DMS53 treated with DMSO at 0.1 percent for 48 hours (cell line): ENCODE data around the gene AGAP3.
A peak's percentile ranks its signal among the peaks of the same experiment; 100 is the strongest.
"Not testable (repeated sequence)": the region's sequence is repeated elsewhere in the genome, so short reads cannot be mapped to it uniquely, and the experiment has no call there.

Experiments used
- DNase-seq: peaks from one replicate; lab custom pipeline; 2025; ENCODE audit not compliant: unreplicated experiment; lab: John Stamatoyannopoulos, UW

Gene AGAP3

DNA sequence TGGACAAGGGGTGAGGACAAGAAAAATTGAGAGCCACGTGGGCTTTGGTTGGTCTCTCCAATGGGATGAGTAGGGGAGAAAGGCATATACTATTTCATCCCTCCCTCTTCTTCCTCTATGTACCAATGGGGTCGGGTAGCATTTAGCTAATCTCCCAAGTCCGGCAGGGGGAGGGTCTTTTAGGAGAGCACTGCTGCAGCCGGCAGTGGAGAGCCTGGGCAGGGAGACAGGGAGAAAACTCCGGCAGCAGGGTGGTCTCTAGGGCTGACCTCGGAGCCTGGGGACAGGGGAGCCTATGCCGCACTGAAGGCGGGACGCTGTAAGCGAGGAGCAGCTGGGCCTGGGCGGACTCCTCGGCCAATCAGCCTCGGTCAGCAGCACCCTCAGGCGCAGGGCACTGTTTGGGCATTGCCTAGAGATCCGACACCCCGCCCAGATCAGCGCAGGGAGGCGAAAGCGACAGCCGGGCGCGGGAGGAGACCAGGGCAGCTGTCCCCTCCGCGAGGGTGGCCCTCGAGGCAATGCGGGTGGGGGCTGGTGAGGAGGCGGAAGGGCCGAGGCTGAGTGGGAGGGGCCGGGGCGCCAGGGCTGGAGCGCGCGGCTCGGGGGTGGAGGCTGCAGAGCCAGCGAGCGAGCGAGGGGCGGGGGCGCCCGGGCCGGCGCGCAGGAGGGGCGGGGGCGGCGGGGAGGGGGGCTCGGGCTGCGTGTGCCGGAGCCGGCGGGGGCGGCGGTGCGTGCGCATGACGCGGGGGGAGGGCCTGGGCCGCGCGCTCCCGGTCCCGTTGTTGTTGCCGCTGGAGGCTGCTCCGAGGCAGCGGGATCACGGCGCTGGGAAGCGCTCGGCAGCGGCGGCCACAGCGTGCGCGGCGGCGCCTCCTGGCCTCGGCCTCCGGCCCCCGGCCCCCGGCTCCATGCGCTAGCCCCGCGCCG is at the start of gene AGAP3:
TSS of gene AGAP3 (plus strand) at position 785 of the 930 bp plus-strand sequence. CDS start 267 bp downstream, outside the sequence.
- DNase-seq, result peak; percentile 91

DNA sequence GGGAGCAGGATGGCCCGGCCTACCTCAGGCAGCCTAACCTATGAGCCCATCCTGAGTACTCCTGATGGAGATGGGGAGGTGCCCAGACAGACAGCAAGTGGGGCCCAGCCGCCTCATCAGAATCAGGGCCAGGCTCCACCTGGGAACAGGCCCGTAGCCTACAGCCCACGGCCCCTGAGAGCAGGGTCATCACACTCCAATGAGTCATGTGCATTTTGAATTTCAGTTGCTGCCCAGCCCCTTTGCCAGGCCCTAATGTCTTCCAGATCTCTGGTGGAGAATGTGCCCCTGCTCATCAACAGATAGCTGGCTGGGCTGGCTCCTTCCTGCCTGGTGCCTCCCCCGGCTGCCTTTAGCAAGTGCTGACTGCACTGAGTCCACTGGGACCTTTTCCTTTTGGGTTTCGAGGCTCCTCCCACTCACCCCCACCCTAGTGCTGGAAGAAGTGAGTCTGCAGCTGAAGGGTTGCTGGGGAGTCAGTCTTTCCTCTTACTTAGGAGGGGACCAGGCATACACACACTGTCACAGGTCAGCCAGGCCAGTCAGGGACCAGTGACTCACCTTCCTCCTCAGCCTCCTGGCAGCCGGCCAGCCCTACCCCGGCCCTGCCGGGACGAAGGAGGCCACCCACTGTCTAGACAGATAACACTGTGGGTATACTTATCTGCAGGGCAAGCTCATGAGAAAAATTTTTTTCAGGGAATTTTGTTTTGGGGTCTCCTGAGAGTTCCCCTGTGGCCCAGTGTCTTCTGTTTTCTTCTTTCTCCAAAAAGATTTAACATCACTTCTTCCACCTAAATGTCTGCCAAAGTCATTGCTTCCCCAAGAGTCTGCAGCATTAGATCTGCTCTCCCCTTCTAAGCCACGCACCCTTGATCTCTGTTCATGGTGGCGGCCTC is 47.1 kb upstream of the AGAP3 start:
- peak; percentile 70 for DNase-seq

DNA sequence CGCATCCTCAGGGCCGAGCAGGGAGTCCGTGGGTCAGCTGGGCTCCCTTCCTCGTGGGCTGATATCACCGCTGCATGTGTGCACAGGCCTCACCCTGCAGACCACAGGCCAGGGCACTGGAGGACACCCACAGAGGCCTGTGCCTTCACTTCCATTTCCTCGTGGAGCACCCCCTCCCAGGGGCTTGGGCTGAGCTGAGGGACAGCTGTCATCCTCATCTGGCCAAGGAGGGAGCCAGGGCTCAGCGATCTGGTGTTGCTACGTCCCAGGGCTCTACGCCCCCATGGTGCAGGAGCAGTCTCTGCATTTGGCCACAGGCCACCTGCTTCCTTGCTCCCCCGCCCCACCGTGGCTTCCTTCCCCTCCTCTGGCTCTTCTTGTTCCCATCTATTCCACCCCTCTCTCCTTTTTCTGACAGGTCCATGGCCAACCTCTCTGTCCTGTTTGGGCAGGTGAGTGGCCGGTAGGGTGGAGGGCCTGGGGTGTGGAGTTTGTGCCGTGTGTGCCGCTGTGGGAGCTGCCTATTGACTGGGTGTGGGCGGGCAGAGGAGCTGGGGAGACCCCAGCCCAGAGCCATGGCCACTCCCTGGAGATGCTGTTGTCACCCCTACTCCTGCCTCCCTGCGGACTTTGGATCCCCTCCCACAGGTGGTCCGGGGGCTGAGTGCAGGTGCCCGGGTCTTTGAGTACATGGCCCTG is 46.3 kb upstream of the AGAP3 start:
- no peak for DNase-seq

DNA sequence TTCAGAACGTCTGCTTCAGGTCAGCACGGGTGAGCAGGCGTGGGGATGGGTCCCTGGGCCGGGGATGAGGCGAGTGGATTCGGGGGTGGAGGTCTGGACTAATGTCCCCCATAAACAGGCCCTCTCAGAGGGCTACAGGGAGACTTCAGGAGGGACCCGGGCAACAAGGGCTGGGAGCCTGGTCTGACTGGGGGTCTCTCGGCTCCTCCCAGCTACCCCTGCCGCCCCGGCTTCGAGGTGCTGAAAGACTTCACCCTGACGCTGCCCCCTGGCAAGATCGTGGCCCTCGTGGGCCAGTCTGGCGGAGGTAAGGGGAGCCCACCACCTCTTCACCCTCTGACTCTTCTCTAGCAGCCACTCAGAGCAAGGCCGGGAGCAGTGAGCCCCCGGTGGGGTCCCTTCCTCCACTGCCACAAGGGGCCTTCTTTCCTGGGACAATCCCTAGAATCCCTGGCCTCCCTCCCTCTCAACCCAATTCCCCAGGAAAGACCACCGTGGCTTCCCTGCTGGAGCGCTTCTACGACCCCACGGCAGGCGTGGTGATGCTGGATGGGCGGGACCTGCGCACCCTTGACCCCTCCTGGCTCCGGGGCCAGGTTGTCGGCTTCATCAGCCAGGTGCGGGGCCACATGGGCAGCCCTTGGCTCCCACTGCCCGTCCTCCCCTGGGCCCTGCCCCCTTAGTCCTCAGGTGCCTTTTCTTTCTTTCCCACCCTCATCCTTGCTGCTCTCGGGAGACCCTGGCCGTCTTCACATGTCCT is 45.5 kb upstream of the AGAP3 start:
- no peak for DNase-seq

DNA sequence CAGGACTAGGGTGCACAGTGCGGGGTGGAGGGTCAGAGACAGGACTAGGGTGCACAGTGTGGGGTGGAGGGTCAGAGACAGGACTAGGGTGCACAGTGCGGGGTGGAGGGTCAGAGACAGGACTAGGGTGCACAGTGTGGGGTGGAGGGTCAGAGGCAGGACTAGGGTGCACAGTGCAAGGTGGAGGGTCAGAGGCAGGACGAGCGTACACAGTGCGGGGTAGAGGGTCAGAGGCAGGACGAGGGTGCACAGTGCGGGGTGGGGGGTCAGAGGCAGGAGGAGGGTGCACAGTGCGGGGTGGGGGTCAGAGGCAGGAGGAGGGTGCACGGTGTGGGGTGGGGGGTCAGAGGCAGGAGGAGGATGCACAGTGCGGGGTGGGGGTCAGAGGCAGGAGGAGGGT is 42.8 kb upstream of the AGAP3 start:
- DNase-seq, result not testable (repeated sequence)

DNA sequence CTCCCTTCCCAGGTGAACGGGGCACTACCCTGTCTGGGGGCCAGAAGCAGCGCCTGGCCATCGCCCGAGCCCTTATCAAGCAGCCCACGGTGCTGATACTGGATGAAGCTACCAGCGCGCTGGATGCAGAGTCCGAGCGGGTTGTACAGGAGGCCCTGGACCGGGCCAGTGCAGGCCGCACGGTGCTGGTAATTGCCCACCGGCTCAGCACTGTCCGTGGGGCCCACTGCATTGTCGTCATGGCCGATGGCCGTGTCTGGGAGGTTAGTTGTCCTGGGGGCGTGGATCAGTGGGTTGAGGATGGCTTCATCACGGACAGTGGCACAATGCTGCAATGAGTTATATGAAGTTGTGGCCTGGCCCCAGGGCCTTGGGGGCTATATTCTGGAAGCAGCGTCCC is 42.3 kb upstream of the AGAP3 start:
- DNase-seq, result no peak

DNA sequence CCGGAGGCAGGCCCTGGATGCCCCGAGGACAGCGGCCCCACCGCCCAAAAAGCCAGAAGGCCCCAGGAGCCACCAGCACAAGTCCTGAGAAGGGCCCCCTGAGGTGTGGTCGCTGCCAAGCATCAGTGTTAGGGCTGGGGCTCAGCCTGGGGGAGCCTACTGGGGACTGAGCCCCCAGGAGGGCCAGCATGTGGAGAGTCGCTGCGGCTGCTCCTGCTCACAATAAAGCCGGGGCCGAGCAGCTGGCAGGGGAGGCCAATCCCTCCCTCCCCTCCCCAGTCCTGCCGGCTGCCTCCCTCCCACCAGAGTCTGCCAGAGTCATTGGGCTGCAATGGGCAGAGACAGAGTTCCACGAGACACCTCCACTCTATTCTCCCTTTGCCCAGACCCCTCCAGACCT is 41.0 kb upstream of the AGAP3 start:
- no peak for DNase-seq

DNA sequence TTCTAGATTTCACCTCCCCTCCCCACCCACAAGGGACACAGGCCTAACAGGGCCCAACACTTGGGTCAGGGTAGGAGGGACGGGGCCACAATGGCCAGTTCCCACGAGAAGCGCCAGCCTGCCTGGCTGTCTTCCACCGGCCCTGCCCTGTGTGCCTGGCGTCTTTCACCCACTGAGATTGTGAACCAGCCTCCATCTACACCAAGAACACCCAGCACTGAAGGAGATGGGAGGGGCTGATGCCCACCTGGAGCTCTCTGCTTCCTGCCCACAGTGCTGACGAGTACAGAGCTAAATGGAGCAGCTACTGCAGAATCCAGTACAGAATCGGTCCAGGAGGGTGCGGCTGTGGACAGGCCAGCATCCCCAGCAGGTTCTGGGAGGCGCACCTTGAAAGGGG is 40.3 kb upstream of the AGAP3 start:
- no peak for DNase-seq

DNA sequence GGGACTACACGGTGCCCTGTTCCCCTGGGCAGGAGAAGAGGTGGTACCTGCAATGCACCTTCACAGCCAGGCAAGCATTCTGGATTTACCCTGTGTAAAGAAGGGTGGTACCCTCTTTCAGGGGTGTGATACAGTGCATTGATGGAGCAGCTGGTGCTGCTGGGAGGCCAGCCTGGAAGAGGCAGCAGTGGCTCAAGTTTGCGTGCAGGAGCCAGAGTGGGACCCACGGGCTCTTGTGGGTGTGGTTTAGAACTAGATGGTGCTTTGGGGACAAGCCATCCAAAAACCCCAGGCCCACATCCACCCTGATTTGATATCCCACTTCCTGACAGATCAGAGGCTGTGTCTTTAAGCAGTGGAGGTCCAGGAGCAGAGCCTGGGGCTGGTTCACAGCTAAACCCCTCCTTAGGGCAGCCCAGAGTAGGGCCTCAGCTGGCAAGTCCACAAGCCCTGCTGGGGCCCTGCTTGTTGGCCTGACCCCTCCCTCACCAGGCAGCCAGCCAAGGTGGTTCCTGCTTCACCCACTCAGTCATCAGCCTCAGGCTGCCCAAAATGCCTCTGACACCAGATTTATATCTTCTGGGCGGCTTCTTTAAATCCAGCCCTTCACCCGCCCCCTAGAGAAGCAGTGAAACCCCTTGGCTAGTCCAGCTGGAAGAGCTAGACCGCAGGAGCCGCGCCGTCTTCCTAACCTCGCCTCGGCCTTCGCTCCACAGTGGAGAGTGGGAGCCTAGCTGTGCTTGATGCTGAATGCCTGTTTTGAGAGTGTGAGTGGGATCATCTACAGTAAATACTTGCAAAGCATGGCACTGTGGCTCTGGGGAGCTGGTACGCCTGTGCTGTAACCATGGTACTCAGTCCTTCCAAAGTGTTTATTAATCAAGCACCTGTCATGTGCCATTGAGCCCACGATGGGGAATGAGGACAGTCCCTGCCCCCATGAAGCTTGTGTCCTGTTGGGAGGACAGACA is 39.4 kb upstream of the AGAP3 start:
- DNase-seq, result no peak

DNA sequence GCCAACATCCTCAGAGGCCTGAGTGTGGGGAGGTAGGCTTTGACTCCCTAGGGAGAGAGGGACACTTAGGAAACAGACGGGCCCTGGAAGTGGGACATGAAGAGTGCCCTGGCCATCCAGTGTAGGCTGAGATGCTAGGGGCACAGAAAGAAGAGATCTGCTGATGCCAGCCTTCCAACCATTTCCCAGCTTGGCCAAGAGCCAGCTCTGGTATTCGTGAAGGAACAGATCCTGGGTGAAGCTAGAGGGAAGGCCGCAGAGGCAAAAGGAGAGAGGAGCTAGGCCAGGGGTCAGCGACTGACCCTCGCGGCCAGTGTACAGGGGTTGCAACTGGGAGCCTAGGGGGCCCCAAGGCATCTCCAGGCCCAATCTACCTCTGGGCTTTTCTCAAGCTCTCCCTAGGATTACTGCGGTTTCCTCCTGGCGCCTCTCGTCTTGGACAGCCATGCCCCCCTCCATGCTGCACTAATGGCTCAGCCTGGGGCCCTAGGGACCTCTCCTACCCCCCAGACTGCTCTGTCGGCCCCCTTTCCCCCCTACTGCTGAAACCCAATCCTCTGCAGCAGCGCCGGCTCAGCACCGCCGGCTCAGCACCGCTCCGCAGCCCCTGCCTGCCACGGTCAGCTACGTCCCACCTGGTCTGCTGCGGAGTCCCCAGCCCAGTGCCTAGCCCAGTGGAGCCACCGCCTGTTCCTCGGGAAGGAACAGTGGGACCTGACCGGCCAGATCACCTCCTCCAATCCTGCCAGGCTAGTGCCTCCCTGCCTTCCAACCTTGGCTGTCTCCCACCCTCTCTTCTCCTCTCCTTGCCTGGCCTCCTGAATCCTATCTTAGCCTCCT is 38.1 kb upstream of the AGAP3 start, which contains the start of gene ASIC3:
TSS of gene ASIC3 (plus strand) at position 556 of the 840 bp plus-strand sequence. CDS start 355 bp downstream, outside the sequence.
- no peak for DNase-seq

DNA sequence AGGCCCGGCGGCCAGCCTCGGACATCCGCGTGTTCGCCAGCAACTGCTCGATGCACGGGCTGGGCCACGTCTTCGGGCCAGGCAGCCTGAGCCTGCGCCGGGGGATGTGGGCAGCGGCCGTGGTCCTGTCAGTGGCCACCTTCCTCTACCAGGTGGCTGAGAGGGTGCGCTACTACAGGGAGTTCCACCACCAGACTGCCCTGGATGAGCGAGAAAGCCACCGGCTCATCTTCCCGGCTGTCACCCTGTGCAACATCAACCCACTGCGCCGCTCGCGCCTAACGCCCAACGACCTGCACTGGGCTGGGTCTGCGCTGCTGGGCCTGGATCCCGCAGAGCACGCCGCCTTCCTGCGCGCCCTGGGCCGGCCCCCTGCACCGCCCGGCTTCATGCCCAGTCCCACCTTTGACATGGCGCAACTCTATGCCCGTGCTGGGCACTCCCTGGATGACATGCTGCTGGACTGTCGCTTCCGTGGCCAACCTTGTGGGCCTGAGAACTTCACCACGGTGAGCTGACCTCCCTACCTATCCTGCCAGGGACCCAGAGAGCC is 37.3 kb upstream of the AGAP3 start:
- no peak for DNase-seq

DNA sequence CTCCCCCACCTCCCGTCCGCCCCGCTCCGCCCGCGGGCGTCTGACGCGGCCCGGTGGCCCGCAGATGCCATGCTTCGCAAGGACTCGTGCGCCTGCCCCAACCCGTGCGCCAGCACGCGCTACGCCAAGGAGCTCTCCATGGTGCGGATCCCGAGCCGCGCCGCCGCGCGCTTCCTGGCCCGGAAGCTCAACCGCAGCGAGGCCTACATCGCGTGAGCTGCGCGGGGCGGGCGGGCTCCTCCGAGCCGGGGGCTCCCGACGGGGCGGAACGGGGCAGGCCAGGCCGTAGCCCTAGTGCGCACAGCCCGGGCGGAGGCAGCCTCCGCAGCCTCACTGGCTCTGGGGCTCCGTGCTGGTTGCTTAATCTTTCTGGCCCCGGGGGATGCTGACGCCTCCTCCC is 35.2 kb upstream of the AGAP3 start:
- DNase-seq, result peak; percentile 29

DNA sequence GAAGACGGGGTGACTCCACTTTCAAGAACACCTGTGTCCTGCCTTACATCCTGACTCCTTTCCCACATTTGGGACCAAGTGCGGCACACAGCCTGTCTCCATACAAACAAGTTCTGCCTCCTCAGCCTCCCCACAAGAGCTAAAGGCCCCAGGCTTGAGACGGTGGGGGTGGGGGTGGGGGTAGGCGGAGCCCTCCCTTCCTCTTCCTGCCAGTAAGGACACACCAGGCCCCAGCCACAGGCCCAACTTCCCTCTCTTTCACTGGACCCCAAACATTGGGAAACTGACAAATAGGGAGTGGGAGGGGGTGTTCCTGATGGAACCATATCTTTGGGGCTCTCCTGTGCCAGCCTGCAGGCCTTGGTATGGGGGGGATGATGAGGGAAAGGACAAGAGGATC is 33.2 kb upstream of the AGAP3 start:
- no peak for DNase-seq

DNA sequence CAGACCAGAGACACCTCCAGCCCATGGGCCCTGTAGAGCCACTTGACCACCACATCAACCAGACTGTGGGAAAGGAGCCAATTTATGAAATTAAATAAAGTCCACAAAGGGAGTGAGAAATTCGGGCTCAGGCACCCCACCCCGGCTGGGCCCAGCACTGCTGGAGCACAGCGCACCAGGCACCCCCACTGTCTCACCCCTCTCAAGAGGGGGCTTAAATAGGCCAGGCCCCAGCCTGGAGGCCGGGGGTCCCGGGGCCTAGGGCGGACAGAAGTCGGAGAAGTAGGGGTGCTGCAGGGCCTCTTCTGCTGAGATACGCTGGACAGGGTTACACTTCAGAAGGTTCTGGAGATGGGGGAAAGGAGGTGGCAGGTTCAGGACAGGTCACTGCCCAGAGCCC is 32.5 kb upstream of the AGAP3 start:
- DNase-seq, result no peak

DNA sequence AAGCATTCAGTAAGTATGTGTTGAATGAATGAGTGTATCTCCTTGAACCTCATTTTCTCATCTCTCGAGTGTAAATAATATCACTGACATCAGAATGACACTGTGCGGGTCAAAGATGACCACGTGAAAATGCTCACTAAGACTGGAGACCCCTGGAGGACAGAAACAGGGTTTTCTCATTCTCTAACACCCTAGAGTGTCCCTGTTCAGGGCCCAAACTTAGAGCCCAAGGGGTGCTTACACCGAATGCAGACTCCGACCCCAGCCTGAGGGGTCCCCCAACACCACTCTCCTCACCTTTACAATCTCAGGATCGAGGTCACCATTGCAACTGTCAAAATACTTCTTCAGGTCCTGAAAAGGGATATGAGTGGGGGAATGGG is 30.0 kb upstream of the AGAP3 start:
- no peak for DNase-seq

DNA sequence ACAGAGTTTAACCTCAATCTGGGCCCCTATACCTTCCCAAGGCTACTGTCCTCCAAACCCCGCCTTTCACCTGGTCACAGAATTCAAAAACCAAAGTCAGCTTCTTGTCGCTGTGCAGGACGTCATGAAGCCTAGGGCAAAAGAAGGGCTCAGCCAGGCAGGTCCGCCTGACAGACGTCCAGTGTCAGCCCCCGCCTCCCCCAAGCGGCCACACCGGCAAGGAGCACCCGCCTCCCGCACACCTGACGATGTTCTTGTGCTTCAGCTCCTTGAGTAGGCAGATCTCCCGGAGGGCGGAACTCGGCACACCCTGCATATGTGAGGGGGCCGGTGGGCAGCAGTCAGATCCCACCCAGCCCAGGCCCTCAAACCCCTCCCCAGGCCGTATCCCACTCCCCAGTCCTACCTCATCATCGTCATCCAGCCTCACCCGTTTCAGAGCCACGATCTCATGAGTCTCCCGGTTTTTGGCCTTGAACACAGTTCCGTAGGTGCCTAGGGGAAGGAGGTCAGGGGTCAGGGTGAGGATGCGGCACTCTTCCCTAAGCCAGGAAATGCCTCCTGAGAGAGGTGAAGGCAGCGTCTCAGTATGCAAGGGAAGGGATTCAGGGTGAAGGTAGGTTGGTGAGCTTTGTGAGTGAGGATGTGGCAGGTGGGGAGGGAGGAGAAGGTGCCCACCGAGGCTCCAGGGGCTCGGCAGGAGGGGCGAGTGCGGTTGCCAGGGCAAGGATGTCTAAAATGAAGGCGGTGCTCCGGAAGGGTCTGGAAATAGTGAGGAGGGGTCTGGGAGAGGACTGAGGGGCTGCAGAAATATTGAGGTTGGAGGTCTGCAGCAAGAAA is 29.4 kb upstream of the AGAP3 start:
- no peak for DNase-seq

DNA sequence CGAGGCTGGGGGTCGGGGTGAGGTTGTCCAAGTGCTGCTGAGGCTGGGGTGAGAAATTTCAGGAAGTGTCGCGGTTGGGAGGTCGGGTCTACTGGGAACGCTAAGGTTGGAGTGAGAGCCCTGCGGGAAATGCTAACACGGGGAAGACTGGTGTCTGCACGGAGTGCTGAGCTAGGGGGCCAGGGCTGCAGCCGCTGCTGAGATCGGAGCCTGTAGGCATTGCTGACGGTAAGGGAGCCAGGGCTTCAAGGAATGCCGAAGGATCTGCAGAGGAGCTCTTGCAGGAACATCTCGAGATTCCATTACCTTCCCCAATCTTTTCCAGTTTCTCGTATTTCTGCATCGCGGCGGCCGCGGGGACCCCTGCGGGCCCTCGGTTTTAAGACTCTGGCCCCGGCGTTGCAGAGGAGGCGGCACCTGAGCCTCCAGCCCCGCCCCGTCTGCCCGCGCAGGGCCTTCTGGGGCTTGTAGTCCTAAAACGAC is 28.7 kb upstream of the AGAP3 start, which contains the start of gene CDK5:
TSS of gene CDK5 (minus strand) at position 392 of the 483 bp plus-strand sequence. CDS start at position 343, 49 bp downstream.
- DNase-seq, result no peak
